CD8-positive, alpha-beta memory T cell (primary cell): ENCODE measurements around the gene KLHL26. TPM values are rescaled to one million over a fixed set of nuclear protein-coding genes. Genes with fewer than 3 reads are reported as not detected.

ENCODE experiments used
- CTCF ChIA-PET: fragments of 350-600 bp; sonication (Branson Sonifier 250); formaldehyde crosslinking; loops from one replicate; lab custom pipeline; 2021; ENCODE audit warnings: antibody characterized with exemption; lab: Charles Lee
- POLR2A ChIA-PET: fragments of 350-600 bp; sonication (Branson Sonifier 250); formaldehyde crosslinking; loops from one replicate; lab custom pipeline; 2021; ENCODE audit warnings: antibody characterized with exemption; lab: Charles Lee
- DNase-seq, 5 donors: peaks; one replicate each; pipeline versions ENCODE4 v3.0.0 to v3.0.0-alpha.2; 2020 to 2022; ENCODE audit warnings: mixed read lengths in 1 of 5
- H3K27ac ChIP-seq: one replicate; pipeline ENCODE4 v1.7.0; 2013; ENCODE audit warnings: low read depth, mild to moderate bottlenecking, low read length, moderate library complexity
- H3K27me3 ChIP-seq: 2 replicates; pipeline ENCODE4 v1.7.0; 2013; ENCODE audit warnings: low read length, mild to moderate bottlenecking; ENCODE audit not compliant: insufficient read depth, poor library complexity, severe bottlenecking
- H3K36me3 ChIP-seq: 2 replicates; pipeline ENCODE4 v1.7.0; 2013; ENCODE audit warnings: mild to moderate bottlenecking, low read length, moderate library complexity; ENCODE audit not compliant: insufficient read depth
- H3K4me1 ChIP-seq: 2 replicates; pipeline ENCODE4 v1.7.0; 2013; ENCODE audit warnings: mild to moderate bottlenecking, low read length, moderate library complexity; ENCODE audit not compliant: insufficient read depth
- H3K4me3 ChIP-seq: 2 replicates; pipeline ENCODE4 v1.7.0; 2013; ENCODE audit warnings: mild to moderate bottlenecking, low read length
- H3K9me3 ChIP-seq: 2 replicates; pipeline ENCODE4 v1.7.0; 2013; ENCODE audit warnings: mild to moderate bottlenecking, low read length
- H3K27ac Mint-ChIP-seq, 8 donors: one replicate each; pipeline ENCODE4 v1.8.0; 2020 to 2021; ENCODE audit warnings: mixed read lengths in 8 of 8, mild to moderate bottlenecking in 6 of 8, inconsistent platforms in 3 of 8, moderate library complexity in 3 of 8
- H3K27me3 Mint-ChIP-seq, 2 donors: one replicate each; pipeline ENCODE4 v1.8.0; 2020 to 2021; ENCODE audit warnings: mixed read lengths in 2 of 2, mild to moderate bottlenecking in 1 of 2, moderate library complexity in 1 of 2
- H3K36me3 Mint-ChIP-seq, 3 donors: one replicate each; pipeline ENCODE4 v1.8.0; 2020 to 2021; ENCODE audit warnings: mixed read lengths in 3 of 3, inconsistent platforms in 1 of 3, mild to moderate bottlenecking in 1 of 3
- H3K4me1 Mint-ChIP-seq, 3 donors: one replicate each; pipeline ENCODE4 v1.8.0; 2020 to 2021; ENCODE audit warnings: mixed read lengths in 3 of 3, inconsistent platforms in 1 of 3, mild to moderate bottlenecking in 1 of 3
- H3K4me3 Mint-ChIP-seq, 7 donors: one replicate each; pipeline ENCODE4 v1.8.0; 2020 to 2021; ENCODE audit warnings: mixed read lengths in 7 of 7, mild to moderate bottlenecking in 6 of 7, moderate library complexity in 4 of 7, inconsistent platforms in 2 of 7
- H3K9me3 Mint-ChIP-seq, 5 donors: one replicate each; pipeline ENCODE4 v1.8.0; 2020 to 2022; ENCODE audit warnings: mixed read lengths in 5 of 5, mild to moderate bottlenecking in 3 of 5, moderate library complexity in 2 of 5, inconsistent platforms in 1 of 5
- polyA plus RNA-seq: library from polyadenylated mRNA; unstranded; fragments of 300-500 nt; fragmentation: Illumina TruSeq; gene quantifications from one replicate; pipeline ENCODE4 v1.2.3, GENCODE V29; 2021
- total RNA-seq, 2 experiments: library from RNA; stranded (reverse); gene quantifications; one replicate each; pipeline ENCODE4 v1.2.3, GENCODE V29; 2021

The KLHL26 gene
- total and polyA plus RNA-seq, 3 experiments from 2014 or later: 5.1 to 12.8 (median 12.4) TPM

GRCh38 chr19:18717601-18718000 lies 80.8 kb downstream of the KLHL26 start:
- no peak overlapping the region for H3K27ac ChIP-seq
- POLR2A ChIA-PET: no interaction called here
- H3K9me3 ChIP-seq: no peaks in the 10 kb centered on the region
- Mint-ChIP-seq H3K27ac (peak overlapping the region in 2 of 8 donors; percentile 4 to 11), H3K4me1 (peaks cover 17 to 40% (median 22%) of the 10 kb centered on the region in 3 donors), H3K9me3 (no peaks in the 10 kb centered on the region), H3K36me3 (peaks cover 0 to 18% (median 9%) of the 10 kb centered on the region in 3 donors), H3K27me3 (no peaks in the 10 kb centered on the region), H3K4me3 (no peak overlapping the region)
- DNase-seq: no peak
- H3K4me1 ChIP-seq: no peaks in the 10 kb centered on the region
- H3K27me3 ChIP-seq: no peaks in the 10 kb centered on the region
- H3K36me3 ChIP-seq: no peaks in the 10 kb centered on the region
- CTCF ChIA-PET: no interaction called here
- H3K4me3 ChIP-seq: no peak overlapping the region

GRCh38 chr19:18718015-18718526 lies 81.2 kb downstream of the KLHL26 start:
- Mint-ChIP-seq H3K27ac (peak overlapping the region in 1 of 8 donors; percentile 70), H3K27me3 (no peaks in the 10 kb centered on the region), H3K4me3 (no peak overlapping the region), H3K36me3 (peaks cover 0 to 21% (median 9%) of the 10 kb centered on the region in 3 donors), H3K4me1 (peaks cover 14 to 39% (median 21%) of the 10 kb centered on the region in 3 donors), H3K9me3 (no peaks in the 10 kb centered on the region)
- H3K4me1 ChIP-seq: no peaks in the 10 kb centered on the region
- H3K4me3 ChIP-seq: no peak overlapping the region
- no peaks in the 10 kb centered on the region for H3K36me3 ChIP-seq
- no peaks in the 10 kb centered on the region for H3K9me3 ChIP-seq
- no peaks in the 10 kb centered on the region for H3K27me3 ChIP-seq
- no peak overlapping the region for H3K27ac ChIP-seq
- CTCF ChIA-PET: no interaction called here
- POLR2A ChIA-PET: no interaction called here
- no peak for DNase-seq

- Histone ChIP-seq H3K27me3 (no peaks in the 10 kb centered on the region), H3K4me1 (no peaks in the 10 kb centered on the region), H3K27ac (no peak overlapping the region), H3K4me3 (no peak overlapping the region), H3K9me3 (no peaks in the 10 kb centered on the region), H3K36me3 (no peaks in the 10 kb centered on the region)
- Mint-ChIP-seq H3K4me3 (no peak overlapping the region), H3K4me1 (peaks cover 8 to 40% (median 22%) of the 10 kb centered on the region in 3 donors), H3K27ac (peak overlapping the region in 4 of 8 donors; percentile 17 to 68 (median 32)), H3K27me3 (no peaks in the 10 kb centered on the region), H3K36me3 (peaks cover 0 to 27% (median 9%) of the 10 kb centered on the region in 3 donors), H3K9me3 (no peaks in the 10 kb centered on the region)
- DNase-seq: no peak
- POLR2A ChIA-PET: no interaction called here
- CTCF ChIA-PET: no interaction called here
Measured at GRCh38 chr19:18718846-18719458, 82.1 kb downstream of the KLHL26 start.

- Mint-ChIP-seq H3K27me3 (no peaks in the 10 kb centered on the region), H3K36me3 (peaks cover 0 to 27% (median 9%) of the 10 kb centered on the region in 3 donors), H3K27ac (no peak overlapping the region), H3K9me3 (no peaks in the 10 kb centered on the region), H3K4me1 (peaks cover 8 to 40% (median 20%) of the 10 kb centered on the region in 3 donors), H3K4me3 (no peak overlapping the region)
- Histone ChIP-seq H3K27ac (no peak overlapping the region), H3K27me3 (no peaks in the 10 kb centered on the region), H3K36me3 (no peaks in the 10 kb centered on the region), H3K9me3 (no peaks in the 10 kb centered on the region), H3K4me1 (no peaks in the 10 kb centered on the region), H3K4me3 (no peak overlapping the region)
- ChIA-PET CTCF (no interaction called here), POLR2A (no interaction called here)
- no peak for DNase-seq
Measured at GRCh38 chr19:18719541-18719940, 82.7 kb downstream of the KLHL26 start.

Other genes with a start within 250 kb of the KLHL26 start
- under 1 TPM; 0.26 to 0.31 TPM for gene LRRC25, start 239.4 kb upstream of the KLHL26 start, total RNA-seq
- gene LRRC25, start 239.4 kb upstream of the KLHL26 start, polyA plus RNA-seq: not detected
- 100 to 1,000 TPM; 111 to 131 TPM for gene SSBP4, start 217.6 kb upstream of the KLHL26 start, total RNA-seq
- gene SSBP4, start 217.6 kb upstream of the KLHL26 start, polyA plus RNA-seq: 108 TPM
- 10 to 100 TPM; 18.2 to 20.3 TPM for gene ISYNA1, start 198.9 kb upstream of the KLHL26 start, total RNA-seq
- 33.2 TPM for gene ISYNA1, start 198.9 kb upstream of the KLHL26 start, polyA plus RNA-seq
- 10 to 100 TPM; 24.4 to 25.5 TPM for gene ELL, start 115.0 kb upstream of the KLHL26 start, total RNA-seq
- 22.1 TPM for gene ELL, start 115.0 kb upstream of the KLHL26 start, polyA plus RNA-seq
- 100 to 1,000 TPM; 161 to 170 TPM for gene FKBP8, start 93.5 kb upstream of the KLHL26 start, total RNA-seq
- 138 TPM for gene FKBP8, start 93.5 kb upstream of the KLHL26 start, polyA plus RNA-seq
- gene KXD1, start 79.2 kb upstream of the KLHL26 start, total RNA-seq: 100 to 1,000 TPM; 127 to 128 TPM
- 84.4 TPM for gene KXD1, start 79.2 kb upstream of the KLHL26 start, polyA plus RNA-seq
- 1,000 to 10,000 TPM; 1,684 to 1,700 TPM for gene UBA52, start 65.2 kb upstream of the KLHL26 start, total RNA-seq
- gene UBA52, start 65.2 kb upstream of the KLHL26 start, polyA plus RNA-seq: 1,487 TPM
- 100 to 1,000 TPM; 107 to 110 TPM for gene REX1BD, start 48.2 kb upstream of the KLHL26 start, total RNA-seq
- gene REX1BD, start 48.2 kb upstream of the KLHL26 start, polyA plus RNA-seq: 169 TPM
- gene CRLF1, start 30.2 kb upstream of the KLHL26 start, total RNA-seq: not detected
- gene CRLF1, start 30.2 kb upstream of the KLHL26 start, polyA plus RNA-seq: not detected
- gene TMEM59L, start 24.2 kb upstream of the KLHL26 start, total RNA-seq: not detected
- not detected for gene TMEM59L, start 24.2 kb upstream of the KLHL26 start, polyA plus RNA-seq
- gene CRTC1, start 46.7 kb downstream of the KLHL26 start, total RNA-seq: 1 to 10 TPM; 6.7 to 7.1 TPM
- gene CRTC1, start 46.7 kb downstream of the KLHL26 start, polyA plus RNA-seq: 1.3 TPM
- gene COMP, start 154.3 kb downstream of the KLHL26 start, total RNA-seq: not detected
- not detected for gene COMP, start 154.3 kb downstream of the KLHL26 start, polyA plus RNA-seq
- 10 to 100 TPM; 96.8 to 97.2 TPM for gene UPF1, start 194.9 kb downstream of the KLHL26 start, total RNA-seq
- 24.6 TPM for gene UPF1, start 194.9 kb downstream of the KLHL26 start, polyA plus RNA-seq